Thyroid gland (tissue), 4 donors: ENCODE data around the gene TAS2R41.

Source experiments
- POLR2A ChIP-seq, 2 donors: fragments of 450-650 bp; IDR thresholded peaks; one replicate each; pipeline ENCODE4 v1.6.1; 2017; ENCODE audit warnings: antibody characterized with exemption in 2 of 2, mild to moderate bottlenecking in 2 of 2, moderate library complexity in 1 of 2
- TF ChIP-seq, protein P1 (sequence below), 6 experiments: fragments of 200-600 bp in 3 of 6; fragments of 450-650 bp in 3 of 6; sonication (generic) in 3 of 6; IDR thresholded peaks; one replicate each; pipeline ENCODE4 v1.5.1; 2016 to 2019; ENCODE audit warnings: antibody characterized with exemption in 6 of 6, mild to moderate bottlenecking in 2 of 6, inconsistent platforms in 1 of 6, moderate library complexity in 1 of 6

DNA sequence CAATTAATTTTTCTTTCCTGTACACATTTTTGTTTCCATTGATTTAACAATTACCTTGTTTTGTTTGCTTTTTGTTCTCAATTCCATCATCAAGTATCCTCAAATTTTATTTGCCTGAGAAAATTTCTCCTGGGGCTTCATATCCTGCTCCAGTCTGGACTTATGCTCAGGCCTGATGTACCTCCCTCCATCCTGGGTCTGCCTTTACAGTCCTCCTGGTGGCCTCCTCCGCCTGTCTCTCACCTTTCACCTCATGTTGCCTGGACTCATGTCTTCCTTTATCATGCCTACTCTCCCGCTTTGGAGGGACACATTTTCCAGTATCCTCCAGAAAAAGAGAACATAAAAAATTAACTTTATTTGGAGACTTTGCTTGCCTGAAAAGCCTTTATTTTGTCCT, 46.6 kb upstream of the TAS2R41 start:
- TF ChIP-seq, protein P1, sequence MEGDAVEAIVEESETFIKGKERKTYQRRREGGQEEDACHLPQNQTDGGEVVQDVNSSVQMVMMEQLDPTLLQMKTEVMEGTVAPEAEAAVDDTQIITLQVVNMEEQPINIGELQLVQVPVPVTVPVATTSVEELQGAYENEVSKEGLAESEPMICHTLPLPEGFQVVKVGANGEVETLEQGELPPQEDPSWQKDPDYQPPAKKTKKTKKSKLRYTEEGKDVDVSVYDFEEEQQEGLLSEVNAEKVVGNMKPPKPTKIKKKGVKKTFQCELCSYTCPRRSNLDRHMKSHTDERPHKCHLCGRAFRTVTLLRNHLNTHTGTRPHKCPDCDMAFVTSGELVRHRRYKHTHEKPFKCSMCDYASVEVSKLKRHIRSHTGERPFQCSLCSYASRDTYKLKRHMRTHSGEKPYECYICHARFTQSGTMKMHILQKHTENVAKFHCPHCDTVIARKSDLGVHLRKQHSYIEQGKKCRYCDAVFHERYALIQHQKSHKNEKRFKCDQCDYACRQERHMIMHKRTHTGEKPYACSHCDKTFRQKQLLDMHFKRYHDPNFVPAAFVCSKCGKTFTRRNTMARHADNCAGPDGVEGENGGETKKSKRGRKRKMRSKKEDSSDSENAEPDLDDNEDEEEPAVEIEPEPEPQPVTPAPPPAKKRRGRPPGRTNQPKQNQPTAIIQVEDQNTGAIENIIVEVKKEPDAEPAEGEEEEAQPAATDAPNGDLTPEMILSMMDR (IDR thresholded peaks at IDR 0.05), result no peak
- no peak for TF ChIP-seq POLR2A (IDR thresholded peaks at IDR 0.05)
